GM21528 (cell line): ENCODE results near the gene HPCAL1.

Experiments used
- ATAC-seq: cut with Tn5 transposase; IDR thresholded peaks from one replicate; pipeline ENCODE4 v1.9.1; 2021; ENCODE audit warnings: mild to moderate bottlenecking, moderate library complexity; ENCODE audit not compliant: unreplicated experiment, low FRiP score

HPCAL1 gene

DNA sequence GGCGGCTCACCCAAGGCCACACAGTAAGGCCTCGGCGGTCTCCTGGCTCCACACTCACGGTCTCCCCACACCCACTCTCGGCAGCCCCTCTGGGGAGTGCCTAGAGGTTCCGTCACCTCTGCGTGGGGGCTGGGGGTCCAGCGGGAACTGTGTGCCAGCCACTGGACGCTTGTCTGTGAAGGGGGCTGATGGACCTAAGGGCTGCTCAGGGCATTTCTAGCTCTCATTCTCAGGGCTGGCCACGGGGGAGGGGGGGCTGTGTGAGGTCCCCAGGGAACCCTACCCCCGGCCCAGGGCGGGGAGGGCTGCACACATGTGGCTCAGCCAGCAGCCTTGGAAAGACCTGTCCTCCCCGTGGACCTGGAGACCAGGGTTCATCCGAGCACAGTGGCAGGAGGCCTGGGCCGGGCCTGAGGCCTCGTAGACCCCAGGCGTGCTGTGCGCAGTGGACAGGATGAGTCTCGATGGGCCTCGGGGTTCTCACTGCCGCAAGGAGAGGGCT, 172.6 kb downstream of the HPCAL1 start:
- ATAC-seq: no peak

DNA sequence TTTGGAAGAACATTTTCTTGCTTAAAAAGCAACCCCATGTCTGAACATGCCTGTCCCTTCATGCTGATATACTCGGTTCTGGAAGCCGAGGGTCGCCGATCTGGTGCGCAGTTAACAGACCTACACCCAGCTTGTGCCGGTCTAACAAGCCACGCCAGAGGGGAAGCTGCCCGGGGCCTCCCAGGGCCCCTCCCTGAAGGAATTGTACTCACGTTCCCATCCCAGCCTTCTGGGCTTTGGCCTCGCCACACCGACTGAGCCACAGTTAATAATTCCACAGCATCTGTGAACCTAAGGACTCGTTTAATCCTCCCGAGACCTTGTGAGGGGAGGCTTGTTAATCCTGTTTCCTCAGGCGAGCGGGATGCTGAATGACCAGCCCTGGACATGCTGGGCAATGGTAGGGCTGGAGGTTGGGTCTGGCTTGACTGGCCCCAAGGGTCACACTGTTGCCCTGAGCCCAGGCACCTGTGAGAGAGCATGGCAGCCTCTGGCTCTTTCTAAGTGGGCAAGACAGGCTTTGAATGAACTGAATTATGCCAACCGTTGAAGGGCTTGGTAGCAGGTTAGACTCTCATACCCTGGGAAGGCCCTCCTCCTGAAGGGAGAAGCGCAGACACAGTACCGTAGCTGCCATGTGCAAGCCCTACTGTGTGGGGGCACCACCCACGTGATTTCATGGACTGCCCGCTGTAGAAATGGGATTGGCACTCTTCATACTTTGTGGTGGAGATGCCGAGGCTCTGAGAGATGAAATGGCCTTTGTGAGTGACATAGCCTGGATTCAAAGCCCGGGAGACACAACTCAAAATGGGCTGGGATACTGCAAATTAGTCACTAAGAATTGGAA, 173.3 kb downstream of the HPCAL1 start:
- no peak for ATAC-seq

DNA sequence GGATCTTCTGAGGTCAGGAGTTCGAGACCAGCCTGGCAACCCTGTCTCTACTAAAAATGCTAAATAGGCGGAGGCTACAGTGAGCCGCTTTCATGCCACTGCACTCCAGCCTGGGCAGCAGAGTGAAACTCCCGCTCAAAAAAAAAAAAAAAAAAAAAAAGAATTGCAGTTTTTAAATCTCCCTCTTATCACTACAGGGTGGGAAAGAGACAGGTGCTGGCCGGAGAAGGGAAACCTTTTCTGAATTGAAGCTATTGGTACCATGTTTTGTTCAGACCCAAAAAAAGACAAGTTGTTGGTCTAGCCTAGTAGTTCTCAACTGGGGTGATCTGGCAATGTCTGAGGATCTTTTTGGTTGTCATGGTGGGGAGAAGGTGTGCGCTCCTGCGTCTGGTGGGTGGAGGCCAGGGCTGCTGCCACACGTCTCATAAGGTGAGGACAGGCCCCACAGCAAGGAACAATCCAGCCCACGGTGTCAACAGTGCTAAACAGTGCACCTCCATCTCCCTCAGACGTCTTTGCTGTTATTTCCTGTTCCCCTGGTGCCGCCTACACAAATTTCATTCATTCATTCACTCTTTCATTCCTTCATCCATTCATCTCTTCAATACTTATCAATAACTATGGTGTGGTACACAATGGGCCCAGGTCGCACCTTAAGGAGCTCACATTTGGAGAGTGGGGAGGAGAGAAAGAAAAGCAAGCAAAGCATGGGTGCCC, 174.2 kb downstream of the HPCAL1 start:
- ATAC-seq: no peak
